RWPE1 (cell line): ENCODE measurements around the gene TTC22.

ENCODE experiments used
- CTCF ChIA-PET: fragments of 350-600 bp; sonication (Branson Sonifier 250); formaldehyde crosslinking; extraction: SDS; loops from one replicate; lab custom pipeline; 2021; lab: Yijun Ruan, JAX
- POLR2A ChIA-PET: fragments of 400-600 bp; formaldehyde crosslinking; extraction: SDS; loops from one replicate; lab custom pipeline; 2020; ENCODE audit warnings: antibody characterized with exemption; ENCODE audit not compliant: low non-redundant PET; lab: Yijun Ruan, JAX
- DNase-seq: peaks from one replicate; pipeline ENCODE4 v3.0.0; 2012; ENCODE audit warnings: low spot score
- H3K27ac ChIP-seq: fragments of 450-650 bp; 2 replicates; pipeline ENCODE4 v1.5.1; 2017
- CTCF ChIP-seq: fragments of 450-650 bp; conservative IDR thresholded peaks from 2 replicates; pipeline ENCODE4 v1.5.1; 2017; ENCODE audit warnings: low read depth, mild to moderate bottlenecking

The TTC22 gene

GRCh38 chr1:54835131-54835898 lies 34.2 kb upstream of the TTC22 start:
- H3K27ac ChIP-seq, result no peak overlapping the region
- CTCF ChIA-PET, result no interaction called here
- POLR2A ChIA-PET, result no interaction called here
- DNase-seq, result no peak
- no peak for TF ChIP-seq CTCF

- DNase-seq, result no peak
- ChIA-PET CTCF (no interaction called here), POLR2A (no interaction called here)
Measured at GRCh38 chr1:54834007-54834541, 33.0 kb upstream of the TTC22 start.

GRCh38 chr1:54833121-54833520 lies 32.0 kb upstream of the TTC22 start:
- no peak for DNase-seq
- POLR2A ChIA-PET, result no interaction called here
- no peak overlapping the region for H3K27ac ChIP-seq
- TF ChIP-seq CTCF, result no peak
- CTCF ChIA-PET, result no interaction called here

More at GRCh38 chr1:54834007-54834541, 33.0 kb upstream of the TTC22 start:
- no peak for TF ChIP-seq CTCF
- H3K27ac ChIP-seq, result no peak overlapping the region

DNA sequence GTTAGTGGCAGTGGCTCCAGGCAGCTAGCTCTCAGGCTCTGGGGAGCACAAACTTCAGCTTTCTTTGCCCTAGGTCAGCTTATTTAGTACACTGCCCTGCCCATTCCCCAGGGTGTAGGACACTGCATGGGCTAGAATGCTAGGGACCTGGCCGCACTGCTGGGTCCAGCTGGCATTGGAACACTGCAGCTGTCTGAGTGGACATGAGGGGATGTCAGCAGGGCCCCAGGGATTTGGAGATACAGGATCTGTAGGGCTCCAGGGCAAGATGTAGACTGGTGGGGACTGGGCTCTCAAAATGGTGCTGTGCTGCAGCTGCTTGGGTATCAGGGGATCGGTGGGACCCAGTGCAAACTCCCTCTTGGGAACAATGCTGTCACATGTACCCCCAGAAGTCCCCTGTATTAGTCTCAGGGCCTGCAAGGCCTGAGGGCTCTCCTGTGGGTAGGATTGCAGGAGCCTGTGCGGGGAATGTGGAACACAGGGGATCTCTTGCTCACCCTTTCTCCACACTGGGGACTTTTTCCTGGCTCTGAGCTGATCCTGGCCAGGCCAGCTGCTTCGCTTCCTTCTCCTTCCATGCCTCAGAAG lies 25.2 kb upstream of the TTC22 start:
- CTCF ChIA-PET, result no interaction called here
- TF ChIP-seq CTCF, result no peak
- no peak for DNase-seq
- H3K27ac ChIP-seq, result no peak overlapping the region
- POLR2A ChIA-PET, result no interaction called here

GRCh38 chr1:54825696-54826095 lies 24.6 kb upstream of the TTC22 start:
- TF ChIP-seq CTCF, result no peak
- no peak for DNase-seq
- H3K27ac ChIP-seq, result no peak overlapping the region
- POLR2A ChIA-PET, result no interaction called here
- CTCF ChIA-PET, result no interaction called here

DNA sequence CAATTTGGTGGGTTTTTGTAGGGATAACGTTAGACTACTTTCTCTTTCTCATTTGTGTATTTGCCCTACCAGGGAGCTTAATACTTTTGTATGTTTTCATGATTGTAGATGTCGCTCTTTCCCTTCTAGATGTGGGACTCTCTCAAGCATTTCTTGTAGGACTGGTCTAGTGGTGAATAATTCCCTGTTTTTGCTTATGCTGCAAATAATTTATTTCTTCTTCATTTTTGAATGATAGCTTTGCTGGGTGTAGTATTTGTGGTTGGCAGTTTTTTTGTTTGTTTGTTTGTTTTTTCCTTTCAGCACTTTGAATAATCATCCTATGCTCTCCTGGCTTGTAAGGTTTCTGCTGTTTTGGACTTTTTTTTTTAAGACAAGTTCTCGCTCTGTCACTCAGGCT lies 22.5 kb upstream of the TTC22 start:
- CTCF ChIA-PET, result no interaction called here
- H3K27ac ChIP-seq, result no peak overlapping the region
- POLR2A ChIA-PET, result no interaction called here
- no peak for DNase-seq
- no peak for TF ChIP-seq CTCF
